OCI-LY7 (cell line): ENCODE results near the gene TMC5. TPM values are rescaled to one million over a fixed set of nuclear protein-coding genes. Genes with fewer than 3 reads are reported as not detected.

Experiments
- BruUV-seq: library from RNA; stranded (reverse); fragments of 400-500 nt; replicated peaks from 2 replicates; lab custom pipeline; 2021; lab: Mats Ljungman, UMichigan
- CTCF ChIA-PET: fragments of 300-600 bp; sonication (Branson Sonifier 250); formaldehyde crosslinking; loops from one replicate; lab custom pipeline; 2022; ENCODE audit warnings: antibody characterized with exemption; ENCODE audit not compliant: unreplicated experiment; lab: Charles Lee
- POLR2A ChIA-PET: fragments of 300-600 bp; sonication (Branson Sonifier 250); formaldehyde crosslinking; loops from one replicate; lab custom pipeline; 2022; ENCODE audit warnings: antibody characterized with exemption; lab: Charles Lee
- DNase-seq: peaks from one replicate; pipeline ENCODE4 v3.0.0-alpha.2; 2015; ENCODE audit warnings: low spot score
- H2AFZ ChIP-seq: fragments of 200-600 bp; sonication (generic), shearing (Covaris generic); 2 replicates; pipeline ENCODE4 v1.6.1; 2014; ENCODE audit warnings: mild to moderate bottlenecking, antibody characterized with exemption, low read length, moderate library complexity
- H3K27ac ChIP-seq: fragments of 200-600 bp; sonication (generic); 2 replicates; pipeline ENCODE4 v1.5.1; 2014; ENCODE audit warnings: mixed run types, low read depth, mild to moderate bottlenecking, moderate library complexity, low read length, inconsistent platforms; ENCODE audit not compliant: poor library complexity, severe bottlenecking
- H3K36me3 ChIP-seq: fragments of 200-600 bp; sonication (generic); 2 replicates; pipeline ENCODE4 v1.6.1; 2014; ENCODE audit warnings: mild to moderate bottlenecking, antibody characterized with exemption, low read length, moderate library complexity, mixed read lengths; ENCODE audit not compliant: insufficient read depth
- H3K4me1 ChIP-seq: fragments of 200-600 bp; sonication (generic); 2 replicates; pipeline ENCODE4 v1.5.1; 2014; ENCODE audit warnings: mild to moderate bottlenecking, low read length; ENCODE audit not compliant: insufficient read depth, poor library complexity, severe bottlenecking
- H3K4me2 ChIP-seq: fragments of 200-600 bp; sonication (generic); 2 replicates; pipeline ENCODE4 v1.6.1; 2014; ENCODE audit warnings: mild to moderate bottlenecking, low read length
- H3K4me3 ChIP-seq: fragments of 200-600 bp; sonication (generic); 2 replicates; pipeline ENCODE4 v1.5.1; 2014; ENCODE audit warnings: mild to moderate bottlenecking, low read depth, low read length; ENCODE audit not compliant: poor library complexity, severe bottlenecking
- H3K79me2 ChIP-seq: fragments of 200-600 bp; sonication (generic); 2 replicates; pipeline ENCODE4 v1.6.1; 2016; ENCODE audit warnings: low read depth, mild to moderate bottlenecking, low read length, moderate library complexity, mixed read lengths; ENCODE audit not compliant: insufficient read depth
- H3K9me2 ChIP-seq: fragments of 200-600 bp; sonication (generic); 2 replicates; pipeline ENCODE4 v1.6.1; 2016; ENCODE audit warnings: mild to moderate bottlenecking, low read length, mixed read lengths; ENCODE audit not compliant: insufficient read depth
- H3K9me3 ChIP-seq: fragments of 200-600 bp; sonication (generic); 2 replicates; pipeline ENCODE4 v1.6.1; 2014; ENCODE audit warnings: mild to moderate bottlenecking, mixed run types, low read length, mixed read lengths
- H4K20me1 ChIP-seq: fragments of 200-600 bp; sonication (generic); 2 replicates; pipeline ENCODE4 v1.6.1; 2014; ENCODE audit warnings: mild to moderate bottlenecking, antibody characterized with exemption, low read length, moderate library complexity, mixed read lengths; ENCODE audit not compliant: insufficient read depth
- EZH2phosphoT487 ChIP-seq: fragments of 200-600 bp; sonication (generic); IDR thresholded peaks from 2 replicates; pipeline ENCODE4 v1.6.1; 2018; ENCODE audit warnings: low read depth, borderline replicate concordance, mild to moderate bottlenecking, mixed run types, antibody characterized with exemption, low read length, moderate library complexity, mixed read lengths
- intact Hi-C: fragments of 100-400 bp; cut with micrococcal nuclease; formaldehyde crosslinking; loops from one replicate; pipeline ENCODE4 v1.10.0; 2022; ENCODE audit not compliant: unreplicated experiment
- total RNA-seq, 2 experiments: library from RNA; depleted of rRNA in 1 of 2; stranded (reverse); fragments of >200 nt in 1 of 2; shearing (Covaris generic) in 1 of 2; gene quantifications; 2 replicates each; pipeline ENCODE4 v1.2.3, GENCODE V29; 2014 to 2022
- TF ChIP-seq, protein P1 (sequence below): fragments of 200-600 bp; sonication (generic); conservative IDR thresholded peaks from 2 replicates; pipeline ENCODE4 v1.5.1; 2014; ENCODE audit warnings: mild to moderate bottlenecking, antibody characterized with exemption, low read length, moderate library complexity, mixed read lengths

TMC5 gene
- total RNA-seq, 2 experiments from 2014 or later: not detected

DNA sequence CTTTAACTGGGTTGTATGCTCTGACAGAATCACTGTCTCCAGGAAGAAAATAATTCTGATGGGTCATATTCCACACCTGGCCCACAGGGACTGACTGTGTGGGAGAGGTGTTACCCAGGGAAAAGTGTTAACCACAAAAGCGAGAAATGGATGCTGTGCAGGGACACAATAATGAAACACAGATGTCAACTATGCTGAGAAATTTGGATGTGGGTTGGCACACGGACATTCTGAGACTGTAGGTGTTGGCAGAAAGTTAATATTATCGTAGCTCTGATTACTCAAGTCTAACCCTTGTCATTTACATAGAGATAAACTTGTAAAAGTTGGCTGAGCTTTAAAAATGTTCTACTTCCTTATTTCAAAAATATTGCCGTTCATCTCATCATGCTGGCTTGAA lies 19.6 kb downstream of the TMC5 start:
- intact Hi-C loops: no loop called here
- Histone ChIP-seq H4K20me1 (no peaks in the 10 kb centered on the region), H3K36me3 (no peaks in the 10 kb centered on the region), H2AFZ (peak overlapping the region; percentile 58; the same call in 1 of the 2 replicates), H3K9me3 (no peaks in the 10 kb centered on the region), H3K4me3 (no peak overlapping the region), H3K9me2 (no peaks in the 10 kb centered on the region), H3K27ac (no peak overlapping the region), H3K79me2 (no peaks in the 10 kb centered on the region), H3K4me2 (peak overlapping the region; percentile 34; the same call in 1 of the 2 replicates), H3K4me1 (peaks cover 4% of the 10 kb centered on the region)
- BruUV-seq: no TSS peak
- TF ChIP-seq, protein P1, sequence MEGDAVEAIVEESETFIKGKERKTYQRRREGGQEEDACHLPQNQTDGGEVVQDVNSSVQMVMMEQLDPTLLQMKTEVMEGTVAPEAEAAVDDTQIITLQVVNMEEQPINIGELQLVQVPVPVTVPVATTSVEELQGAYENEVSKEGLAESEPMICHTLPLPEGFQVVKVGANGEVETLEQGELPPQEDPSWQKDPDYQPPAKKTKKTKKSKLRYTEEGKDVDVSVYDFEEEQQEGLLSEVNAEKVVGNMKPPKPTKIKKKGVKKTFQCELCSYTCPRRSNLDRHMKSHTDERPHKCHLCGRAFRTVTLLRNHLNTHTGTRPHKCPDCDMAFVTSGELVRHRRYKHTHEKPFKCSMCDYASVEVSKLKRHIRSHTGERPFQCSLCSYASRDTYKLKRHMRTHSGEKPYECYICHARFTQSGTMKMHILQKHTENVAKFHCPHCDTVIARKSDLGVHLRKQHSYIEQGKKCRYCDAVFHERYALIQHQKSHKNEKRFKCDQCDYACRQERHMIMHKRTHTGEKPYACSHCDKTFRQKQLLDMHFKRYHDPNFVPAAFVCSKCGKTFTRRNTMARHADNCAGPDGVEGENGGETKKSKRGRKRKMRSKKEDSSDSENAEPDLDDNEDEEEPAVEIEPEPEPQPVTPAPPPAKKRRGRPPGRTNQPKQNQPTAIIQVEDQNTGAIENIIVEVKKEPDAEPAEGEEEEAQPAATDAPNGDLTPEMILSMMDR: no peak
- no peak for TF ChIP-seq EZH2phosphoT487
- ChIA-PET CTCF (no interaction called here), POLR2A (interaction anchor here (0.5 to 1.3 kb wide), 2 partner anchors 17 to 23 kb away, joined by 3 to 5 read pairs; no protein-coding TSS in a partner anchor)
- DNase-seq: no peak

DNA sequence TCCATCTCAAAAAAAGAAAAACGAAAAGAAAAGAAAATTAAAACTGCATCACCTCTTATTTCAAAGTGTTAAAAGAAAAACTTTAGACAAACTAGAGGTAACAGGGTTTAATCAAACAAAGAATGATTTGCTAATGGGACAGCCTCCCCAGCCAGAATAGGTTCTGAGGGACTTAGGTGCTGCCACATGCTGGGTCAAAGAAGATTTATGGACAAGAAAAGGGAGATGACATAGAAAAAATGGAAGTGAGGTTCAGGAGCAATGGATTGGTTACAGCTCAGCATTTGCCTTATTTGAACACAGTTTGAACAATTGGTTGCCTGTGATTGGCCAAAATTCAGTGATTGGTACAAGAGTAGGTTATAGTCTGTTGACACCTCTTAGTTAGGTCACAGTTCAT lies 21.1 kb downstream of the TMC5 start:
- Histone ChIP-seq H3K79me2 (no peaks in the 10 kb centered on the region), H3K27ac (no peak overlapping the region), H3K9me3 (no peaks in the 10 kb centered on the region), H3K4me1 (peaks cover 4% of the 10 kb centered on the region), H3K4me2 (no peak overlapping the region), H2AFZ (no peak overlapping the region), H3K9me2 (no peaks in the 10 kb centered on the region), H4K20me1 (no peaks in the 10 kb centered on the region), H3K4me3 (no peak overlapping the region), H3K36me3 (no peaks in the 10 kb centered on the region)
- CTCF ChIA-PET: no interaction called here
- POLR2A ChIA-PET: interaction anchor here (0.9 kb wide), 1 partner anchor 35 kb away, joined by 3 read pairs; no protein-coding TSS in a partner anchor
- TF ChIP-seq, protein P1: no peak
- no peak for TF ChIP-seq EZH2phosphoT487
- no peak for DNase-seq
- intact Hi-C loops: no loop called here
- BruUV-seq: no TSS peak

- H3K36me3 ChIP-seq: no peaks in the 10 kb centered on the region
- no peak overlapping the region for H3K27ac ChIP-seq
- no peaks in the 10 kb centered on the region for H3K79me2 ChIP-seq
- CTCF ChIA-PET: no interaction called here
- H3K9me2 ChIP-seq: no peaks in the 10 kb centered on the region
- BruUV-seq: no TSS peak
- intact Hi-C loops: no loop called here
- POLR2A ChIA-PET: no interaction called here
- no peak overlapping the region for H3K4me2 ChIP-seq
- no peaks in the 10 kb centered on the region for H4K20me1 ChIP-seq
- no peak for DNase-seq
- peaks cover 4% of the 10 kb centered on the region for H3K4me1 ChIP-seq
- no peaks in the 10 kb centered on the region for H3K9me3 ChIP-seq
- H2AFZ ChIP-seq: no peak overlapping the region
- no peak overlapping the region for H3K4me3 ChIP-seq
- TF ChIP-seq, protein P1: no peak
- no peak for TF ChIP-seq EZH2phosphoT487
Observed at GRCh38 chr16:19439483-19439882, 21.8 kb downstream of the TMC5 start.
